Sigmoid colon (tissue), 4 donors: Measurements from ENCODE around the gene WSCD1.

Source experiments
- EP300 ChIP-seq, 4 donors: sonication (generic); formaldehyde crosslinking; IDR thresholded peaks; one replicate each; pipeline ENCODE4 v1.6.1; 2017; ENCODE audit warnings: antibody characterized with exemption in 4 of 4
- POLR2A ChIP-seq, 2 donors: fragments of 450-650 bp; IDR thresholded peaks; one replicate each; pipeline ENCODE4 v1.6.1; 2016; ENCODE audit warnings: antibody characterized with exemption in 2 of 2, mild to moderate bottlenecking in 2 of 2, moderate library complexity in 2 of 2
- POLR2AphosphoS5 ChIP-seq, 4 donors: sonication (generic); formaldehyde crosslinking; IDR thresholded peaks; one replicate each; pipeline ENCODE4 v1.6.1; 2017; ENCODE audit warnings: antibody characterized with exemption in 4 of 4
- TF ChIP-seq, protein P1 (sequence below), 4 experiments: fragments of 450-650 bp in 3 of 4; fragments of 200-600 bp in 1 of 4; IDR thresholded peaks; one replicate each; pipeline ENCODE4 v1.5.1; 2016 to 2019; ENCODE audit warnings: antibody characterized with exemption in 4 of 4, mild to moderate bottlenecking in 3 of 4, moderate library complexity in 2 of 4

DNA sequence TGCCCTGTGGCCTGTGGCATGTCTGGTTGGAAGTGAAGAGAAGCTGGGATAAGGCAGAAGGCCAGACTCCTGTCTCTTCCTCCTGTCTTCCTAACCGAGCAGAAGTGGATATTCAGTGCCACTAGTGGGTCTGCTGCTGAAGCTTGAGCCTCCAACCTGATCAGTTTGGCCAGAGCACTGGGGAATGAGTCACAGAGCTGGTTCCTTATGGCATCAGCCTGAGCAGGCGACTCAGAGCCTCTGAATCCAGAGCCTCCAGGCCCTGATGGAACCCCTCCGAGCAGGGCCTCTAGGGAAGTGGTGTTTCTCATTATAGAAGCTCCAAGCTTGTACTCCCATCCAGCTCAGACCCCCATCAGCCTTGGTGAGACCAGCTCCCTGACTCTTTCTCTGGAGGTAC lies 2.0 kb downstream of the WSCD1 start:
- TF ChIP-seq, protein P1, sequence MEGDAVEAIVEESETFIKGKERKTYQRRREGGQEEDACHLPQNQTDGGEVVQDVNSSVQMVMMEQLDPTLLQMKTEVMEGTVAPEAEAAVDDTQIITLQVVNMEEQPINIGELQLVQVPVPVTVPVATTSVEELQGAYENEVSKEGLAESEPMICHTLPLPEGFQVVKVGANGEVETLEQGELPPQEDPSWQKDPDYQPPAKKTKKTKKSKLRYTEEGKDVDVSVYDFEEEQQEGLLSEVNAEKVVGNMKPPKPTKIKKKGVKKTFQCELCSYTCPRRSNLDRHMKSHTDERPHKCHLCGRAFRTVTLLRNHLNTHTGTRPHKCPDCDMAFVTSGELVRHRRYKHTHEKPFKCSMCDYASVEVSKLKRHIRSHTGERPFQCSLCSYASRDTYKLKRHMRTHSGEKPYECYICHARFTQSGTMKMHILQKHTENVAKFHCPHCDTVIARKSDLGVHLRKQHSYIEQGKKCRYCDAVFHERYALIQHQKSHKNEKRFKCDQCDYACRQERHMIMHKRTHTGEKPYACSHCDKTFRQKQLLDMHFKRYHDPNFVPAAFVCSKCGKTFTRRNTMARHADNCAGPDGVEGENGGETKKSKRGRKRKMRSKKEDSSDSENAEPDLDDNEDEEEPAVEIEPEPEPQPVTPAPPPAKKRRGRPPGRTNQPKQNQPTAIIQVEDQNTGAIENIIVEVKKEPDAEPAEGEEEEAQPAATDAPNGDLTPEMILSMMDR (IDR thresholded peaks at IDR 0.05) = no peak
- TF ChIP-seq POLR2A (IDR thresholded peaks at IDR 0.05) = no peak
- no peak for TF ChIP-seq EP300 (IDR thresholded peaks at IDR 0.05)
- TF ChIP-seq POLR2AphosphoS5 (IDR thresholded peaks at IDR 0.05) = no peak
